CD14-positive monocyte (primary cell): ENCODE measurements around the gene FIZ1. TPM values are rescaled to one million over a fixed set of nuclear protein-coding genes. Genes with fewer than 3 reads are reported as not detected.

Experiments used
- DNase-seq, 3 donors: peaks; one replicate each; pipeline ENCODE4 v3.0.0-alpha.2; 2011 to 2022
- H2AFZ ChIP-seq: 2 replicates; pipeline ENCODE4 v1.6.0; 2012; ENCODE audit warnings: mild to moderate bottlenecking, low read depth, low read length, inconsistent platforms; ENCODE audit not compliant: insufficient read depth, poor library complexity, severe bottlenecking
- H3K27ac ChIP-seq, 2 donors: 1 replicate in 1 of 2; 2 replicates in 1 of 2; pipeline ENCODE4 v1.5.1; 2012 to 2013; ENCODE audit warnings: low read length in 2 of 2, control low read depth in 1 of 2, inconsistent platforms in 1 of 2, low read depth in 1 of 2, mild to moderate bottlenecking in 1 of 2
- H3K27me3 ChIP-seq, 2 donors: one replicate each; pipeline versions ENCODE4 v1.6.0 to v1.6.1; 2011 to 2013; ENCODE audit warnings: low read length in 2 of 2; ENCODE audit not compliant: control insufficient read depth in 2 of 2, insufficient read depth in 2 of 2
- H3K36me3 ChIP-seq, 2 donors: replicated peaks in 1 of 2; 1 replicate in 1 of 2; 2 replicates in 1 of 2; pipeline versions ENCODE4 v1.5.1 to v1.6.1; 2012 to 2013; ENCODE audit warnings: low read length in 2 of 2, control low read depth in 1 of 2, inconsistent platforms in 1 of 2, mild to moderate bottlenecking in 1 of 2; ENCODE audit not compliant: insufficient read depth in 2 of 2, control insufficient read depth in 1 of 2
- H3K4me1 ChIP-seq, 2 donors: 1 replicate in 1 of 2; 2 replicates in 1 of 2; pipeline versions ENCODE4 v1.5.1 to v1.6.1; 2012 to 2013; ENCODE audit warnings: low read length in 2 of 2, control low read depth in 1 of 2, inconsistent platforms in 1 of 2, mild to moderate bottlenecking in 1 of 2, moderate library complexity in 1 of 2; ENCODE audit not compliant: insufficient read depth in 2 of 2, control insufficient read depth in 1 of 2
- H3K4me2 ChIP-seq: replicated peaks from 2 replicates; pipeline ENCODE3; 2012; ENCODE audit warnings: low read length, moderate library complexity, mild to moderate bottlenecking; ENCODE audit not compliant: poor library complexity, severe bottlenecking; ENCODE audit errors: extremely low read depth
- H3K4me3 ChIP-seq, 3 experiments: fragments of 200-600 bp in 1 of 3; sonication (generic) in 1 of 3; replicated peaks in 1 of 3; 1 replicate in 2 of 3; 2 replicates in 1 of 3; pipeline ENCODE4 v1.5.1; 2011 to 2013; ENCODE audit warnings: low read length in 3 of 3, mild to moderate bottlenecking in 3 of 3, control low read depth in 2 of 3, low read depth in 2 of 3, inconsistent platforms in 1 of 3, moderate library complexity in 1 of 3
- H3K79me2 ChIP-seq: 2 replicates; pipeline ENCODE4 v1.6.0; 2012; ENCODE audit warnings: mild to moderate bottlenecking, control low read depth, inconsistent platforms, low read length, moderate library complexity; ENCODE audit not compliant: insufficient read depth
- H3K9ac ChIP-seq: 2 replicates; pipeline ENCODE4 v1.6.0; 2017; ENCODE audit warnings: low read length, mild to moderate bottlenecking; ENCODE audit not compliant: insufficient read depth, poor library complexity, severe bottlenecking
- H3K9me3 ChIP-seq, 2 donors: replicated peaks in 1 of 2; 1 replicate in 1 of 2; 2 replicates in 1 of 2; pipeline versions ENCODE4 v1.5.1 to v1.6.1; 2012 to 2013; ENCODE audit warnings: low read length in 2 of 2, control low read depth in 1 of 2; ENCODE audit not compliant: control insufficient read depth in 1 of 2, insufficient read depth in 1 of 2
- H4K20me1 ChIP-seq: 2 replicates; pipeline ENCODE4 v1.6.0; 2012; ENCODE audit warnings: mild to moderate bottlenecking, low read length, control low read depth, moderate library complexity; ENCODE audit not compliant: insufficient read depth
- H3K27ac Mint-ChIP-seq, 7 donors: one replicate each; pipeline ENCODE4 v1.8.0; 2020; ENCODE audit warnings: mild to moderate bottlenecking in 7 of 7, mixed read lengths in 7 of 7, moderate library complexity in 6 of 7, inconsistent platforms in 2 of 7
- H3K27me3 Mint-ChIP-seq, 3 donors: one replicate each; pipeline ENCODE4 v1.8.0; 2021 to 2022; ENCODE audit warnings: low read depth in 3 of 3, mild to moderate bottlenecking in 3 of 3, mixed read lengths in 3 of 3, moderate library complexity in 3 of 3, inconsistent platforms in 1 of 3
- H3K36me3 Mint-ChIP-seq, 2 donors: one replicate each; pipeline ENCODE4 v1.8.0; 2020; ENCODE audit warnings: mixed read lengths in 2 of 2, inconsistent platforms in 1 of 2, mild to moderate bottlenecking in 1 of 2
- H3K4me1 Mint-ChIP-seq: one replicate; pipeline ENCODE4 v1.8.0; 2020; ENCODE audit warnings: mild to moderate bottlenecking, mixed read lengths
- H3K4me3 Mint-ChIP-seq, 2 donors: one replicate each; pipeline ENCODE4 v1.8.0; 2020; ENCODE audit warnings: mild to moderate bottlenecking in 2 of 2, mixed read lengths in 2 of 2, moderate library complexity in 1 of 2
- H3K9me3 Mint-ChIP-seq, 7 donors: one replicate each; pipeline ENCODE4 v1.8.0; 2020 to 2022; ENCODE audit warnings: mixed read lengths in 7 of 7, mild to moderate bottlenecking in 6 of 7, moderate library complexity in 6 of 7, inconsistent platforms in 2 of 7
- CTCF ChIP-seq: fragments of 200-600 bp; IDR thresholded peaks from one replicate; pipeline ENCODE4 v1.8.0; 2022; ENCODE audit warnings: antibody characterized with exemption, mild to moderate bottlenecking
- WGBS: methylation state at CpG from one replicate; pipeline ENCODE4 v1.1.5; 2013; ENCODE audit warnings: missing lambda C conversion rate; ENCODE audit not compliant: insufficient coverage; 5-methylcytosine and 5-hydroxymethylcytosine counted together
- intact Hi-C, 2 donors: fragments of 100-400 bp; cut with micrococcal nuclease; formaldehyde crosslinking; loops; one replicate each; pipeline versions ENCODE4 v1.15.0 to v1.15.1; 2023
- polyA plus RNA-seq, 3 donors: library from polyadenylated mRNA; depleted of rRNA in 1 of 3; unstranded in 2 of 3; stranded (reverse) in 1 of 3; fragments of 300-500 nt in 2 of 3; fragments of >200 nt in 1 of 3; fragmentation: Illumina TruSeq in 2 of 3; gene quantifications; 1 replicate in 2 of 3; 2 replicates in 1 of 3; pipeline ENCODE4 v1.2.3, GENCODE V29; 2012 to 2021

FIZ1 gene
- polyA plus RNA-seq, 3 donors: 1.2 to 2.6 (median 1.6) TPM

DNA sequence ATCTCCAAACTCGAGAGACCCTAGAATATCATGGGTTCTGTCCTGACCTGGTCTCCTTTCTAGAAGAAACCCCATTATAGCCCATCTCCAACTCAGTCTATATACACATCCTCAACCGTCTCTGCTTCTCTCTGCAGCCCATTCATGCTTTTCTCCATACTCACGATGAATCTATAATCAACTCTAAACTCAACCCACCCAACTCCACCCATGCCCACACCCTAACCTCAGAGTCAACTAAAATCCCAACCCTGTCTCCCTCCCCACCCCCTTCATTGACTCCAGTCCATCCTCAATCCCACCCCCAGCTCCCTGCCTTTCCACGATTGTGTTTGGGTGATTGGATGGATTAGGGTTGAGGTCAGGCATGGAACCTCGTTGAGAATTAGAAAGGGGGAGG lies 55.8 kb downstream of the FIZ1 start:
- H3K9me3 ChIP-seq: no peaks in the 10 kb centered on the region
- H3K9ac ChIP-seq: no peak overlapping the region
- H3K36me3 Mint-ChIP-seq: no peaks in the 10 kb centered on the region
- intact Hi-C loops: no loop called here
- H4K20me1 ChIP-seq: no peaks in the 10 kb centered on the region
- no peaks in the 10 kb centered on the region for H3K36me3 ChIP-seq
- H3K27me3 ChIP-seq: no peaks in the 10 kb centered on the region
- peaks cover 0 to 7% of the 10 kb centered on the region in 2 donors for H3K4me1 ChIP-seq
- no peak overlapping the region for H3K27ac Mint-ChIP-seq
- no peaks in the 10 kb centered on the region for H3K79me2 ChIP-seq
- no peak overlapping the region for H3K27ac ChIP-seq
- H3K4me2 ChIP-seq: no peak overlapping the region
- H2AFZ ChIP-seq: no peak overlapping the region
- no peak overlapping the region for H3K4me3 Mint-ChIP-seq
- TF ChIP-seq CTCF: no peak
- peaks cover 15 to 21% (median 21%) of the 10 kb centered on the region in 3 donors for H3K27me3 Mint-ChIP-seq
- peaks cover 0 to 5% (median 0%) of the 10 kb centered on the region in 7 donors for H3K9me3 Mint-ChIP-seq
- WGBS: 74% methylated on average over 4 of the region's 5 CpGs
- H3K4me1 Mint-ChIP-seq: peaks cover 7% of the 10 kb centered on the region
- no peak for DNase-seq
- H3K4me3 ChIP-seq: no peak overlapping the region

DNA sequence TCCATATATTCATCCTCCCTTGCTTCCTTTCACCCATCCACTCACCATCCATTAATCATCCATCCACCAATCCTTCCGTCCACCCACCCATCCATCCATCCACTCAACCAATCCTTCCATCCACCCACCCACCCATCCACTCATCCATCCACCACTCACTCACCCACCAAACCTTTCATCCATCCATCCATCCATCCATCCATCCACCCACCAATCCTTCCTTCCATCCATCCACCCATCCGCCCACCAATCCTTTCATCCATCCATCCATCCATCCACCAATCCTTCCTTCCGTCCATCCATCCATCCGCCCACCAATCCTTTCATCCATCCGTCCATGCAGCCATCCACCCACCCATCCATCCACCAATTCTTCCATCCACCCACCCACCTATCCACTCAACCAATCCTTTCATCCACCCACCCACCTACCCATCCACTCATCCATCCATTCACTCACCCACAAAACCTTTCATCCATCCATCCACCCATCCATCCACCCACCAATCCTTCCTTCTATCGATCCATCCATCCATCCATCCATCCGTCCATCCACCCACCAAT lies 56.9 kb downstream of the FIZ1 start:
- Histone ChIP-seq H4K20me1 (no peaks in the 10 kb centered on the region), H3K4me3 (no peak overlapping the region), H3K9ac (no peak overlapping the region), H3K27me3 (no peaks in the 10 kb centered on the region), H2AFZ (no peak overlapping the region), H3K27ac (no peak overlapping the region), H3K4me2 (no peak overlapping the region), H3K79me2 (no peaks in the 10 kb centered on the region), H3K9me3 (no peaks in the 10 kb centered on the region), H3K36me3 (no peaks in the 10 kb centered on the region), H3K4me1 (peaks cover 0 to 6% of the 10 kb centered on the region in 2 donors)
- intact Hi-C loops: no loop called here
- H3K27ac Mint-ChIP-seq: no peak overlapping the region
- no peak overlapping the region for H3K4me3 Mint-ChIP-seq
- 96% methylated on average over 7 of the region's 7 CpGs for WGBS
- H3K4me1 Mint-ChIP-seq: peaks cover 5% of the 10 kb centered on the region
- no peak for TF ChIP-seq CTCF
- H3K27me3 Mint-ChIP-seq: peaks cover 8 to 16% (median 14%) of the 10 kb centered on the region in 3 donors
- peaks cover 0 to 5% (median 0%) of the 10 kb centered on the region in 7 donors for H3K9me3 Mint-ChIP-seq
- DNase-seq: no peak
- H3K36me3 Mint-ChIP-seq: no peaks in the 10 kb centered on the region

Other genes starting within 250 kb of the FIZ1 start
- gene COX6B2, start 244.8 kb downstream of the FIZ1 start, polyA plus RNA-seq: under 1 TPM in 1 of 3 donors, not detected in 2; 0.36 TPM
- gene GARIN5B, start 236.3 kb downstream of the FIZ1 start, polyA plus RNA-seq: not detected
- gene IL11, start 229.1 kb downstream of the FIZ1 start, polyA plus RNA-seq: not detected
- not detected for gene TMEM190, start 222.7 kb downstream of the FIZ1 start, polyA plus RNA-seq
- gene TMEM238, start 215.2 kb downstream of the FIZ1 start, polyA plus RNA-seq: not detected
- gene RPL28, start 213.6 kb downstream of the FIZ1 start, polyA plus RNA-seq: 1,000 to 10,000 TPM in 1 of 3 donors, 100 to 1,000 TPM in 2; 199 to 3,862 (median 208) TPM
- gene UBE2S, start 191.7 kb downstream of the FIZ1 start, polyA plus RNA-seq: 10 to 100 TPM; 16.1 to 40.9 (median 21.9) TPM
- under 1 TPM in 1 of 3 donors, not detected in 2; 0.01 TPM for gene SHISA7, start 156.2 kb downstream of the FIZ1 start, polyA plus RNA-seq
- gene ISOC2, start 137.9 kb downstream of the FIZ1 start, polyA plus RNA-seq: 10 to 100 TPM; 14.8 to 20.2 (median 14.9) TPM
- not detected for gene C19orf85, start 134.8 kb downstream of the FIZ1 start, polyA plus RNA-seq
- 1 to 10 TPM in 1 of 3 donors, under 1 TPM in 1, not detected in 1; 0.50 to 3.1 TPM for gene ZNF628, start 122.9 kb downstream of the FIZ1 start, polyA plus RNA-seq
- 1 to 10 TPM; 1.5 to 2.2 (median 1.9) TPM for gene NAT14, start 114.3 kb downstream of the FIZ1 start, polyA plus RNA-seq
- gene SSC5D, start 111.1 kb downstream of the FIZ1 start, polyA plus RNA-seq: under 1 TPM in 1 of 3 donors, not detected in 2; 0.08 TPM
- not detected for gene SBK2, start 62.4 kb downstream of the FIZ1 start, polyA plus RNA-seq
- not detected for gene SBK3, start 54.0 kb downstream of the FIZ1 start, polyA plus RNA-seq
- gene ZNF579, start 18.7 kb downstream of the FIZ1 start, polyA plus RNA-seq: 1 to 10 TPM in 1 of 3 donors, under 1 TPM in 1, not detected in 1; 0.05 to 1.8 TPM
- gene ZNF524, start 771 bp upstream of the FIZ1 start, polyA plus RNA-seq: 10 to 100 TPM; 27.9 to 45.7 (median 41.8) TPM
- gene ZNF865, start 6.1 kb upstream of the FIZ1 start, polyA plus RNA-seq: 1 to 10 TPM in 1 of 3 donors, under 1 TPM in 2; 0.03 to 6.0 (median 0.07) TPM
- 1 to 10 TPM; 1.5 to 5.5 (median 2.4) TPM for gene ZNF784, start 25.0 kb upstream of the FIZ1 start, polyA plus RNA-seq
- 10 to 100 TPM in 2 of 3 donors, 1 to 10 TPM in 1; 9.7 to 46.5 (median 10.7) TPM for gene ZNF580, start 41.5 kb upstream of the FIZ1 start, polyA plus RNA-seq
- 10 to 100 TPM; 25.1 to 31.6 (median 29.4) TPM for gene ZNF581, start 44.1 kb upstream of the FIZ1 start, polyA plus RNA-seq
- gene CCDC106, start 48.7 kb upstream of the FIZ1 start, polyA plus RNA-seq: 1 to 10 TPM in 2 of 3 donors, under 1 TPM in 1; 0.74 to 2.4 (median 1.2) TPM
- 100 to 1,000 TPM in 1 of 3 donors, 1 to 10 TPM in 2; 5.3 to 166 (median 5.4) TPM for gene U2AF2, start 55.5 kb upstream of the FIZ1 start, polyA plus RNA-seq
- 10 to 100 TPM; 18.7 to 75.2 (median 19.2) TPM for gene EPN1, start 75.7 kb upstream of the FIZ1 start, polyA plus RNA-seq
- gene NLRP9, start 138.9 kb upstream of the FIZ1 start, polyA plus RNA-seq: not detected
- 1 to 10 TPM in 2 of 3 donors, under 1 TPM in 1; 0.33 to 8.4 (median 7.9) TPM for gene RFPL4A, start 159.6 kb upstream of the FIZ1 start, polyA plus RNA-seq
- 1 to 10 TPM in 2 of 3 donors, not detected in 1; 1.1 to 1.3 TPM for gene RFPL4AL1, start 169.6 kb upstream of the FIZ1 start, polyA plus RNA-seq
- gene NLRP11, start 232.5 kb upstream of the FIZ1 start, polyA plus RNA-seq: not detected
- not detected for gene NLRP4, start 237.0 kb upstream of the FIZ1 start, polyA plus RNA-seq